CD4-positive, CD25-positive, alpha-beta regulatory T cell (primary cell): Measurements from ENCODE around the gene ACACB. TPM values are rescaled to one million over a fixed set of nuclear protein-coding genes. Genes with fewer than 3 reads are reported as not detected.
"Not testable (repeated sequence)": the region's sequence is repeated elsewhere in the genome, so short reads cannot be mapped to it uniquely, and the experiment has no call there.

Source experiments
- ATAC-seq, 2 donors: fragments of 150-1000 bp; cut with Tn5 transposase; one replicate each; pipeline ENCODE4 v1.10.0; 2021; ENCODE audit warnings: low read depth in 2 of 2, moderate number of reproducible peaks in 2 of 2, moderate library complexity in 1 of 2
- DNase-seq, 3 donors: peaks; one replicate each; pipeline versions ENCODE4 v3.0.0 to v3.0.0-alpha.2; 2012 to 2022; ENCODE audit warnings: mixed read lengths in 1 of 3
- H3K27ac ChIP-seq: one replicate; pipeline ENCODE4 v1.7.0; 2013; ENCODE audit warnings: mild to moderate bottlenecking, low read length; ENCODE audit not compliant: insufficient read depth, poor library complexity, severe bottlenecking
- H3K27me3 ChIP-seq: one replicate; pipeline ENCODE4 v1.7.0; 2013; ENCODE audit warnings: low read length; ENCODE audit not compliant: control insufficient read depth, insufficient read depth
- H3K36me3 ChIP-seq: one replicate; pipeline ENCODE4 v1.7.0; 2013; ENCODE audit warnings: mild to moderate bottlenecking, low read length, moderate library complexity; ENCODE audit not compliant: control insufficient read depth, insufficient read depth
- H3K4me1 ChIP-seq: 2 replicates; pipeline ENCODE4 v1.7.0; 2013; ENCODE audit warnings: mild to moderate bottlenecking, low read length; ENCODE audit not compliant: insufficient read depth, control insufficient read depth, poor library complexity, severe bottlenecking
- H3K4me3 ChIP-seq: one replicate; pipeline ENCODE4 v1.7.0; 2013; ENCODE audit warnings: low read depth, mild to moderate bottlenecking, low read length, moderate library complexity
- H3K9me3 ChIP-seq, 2 experiments: 1 replicate in 1 of 2; 2 replicates in 1 of 2; pipeline ENCODE4 v1.7.0; 2013; ENCODE audit warnings: low read length in 2 of 2, mild to moderate bottlenecking in 1 of 2, moderate library complexity in 1 of 2; ENCODE audit not compliant: control insufficient read depth in 2 of 2
- H3K27ac Mint-ChIP-seq, 3 donors: one replicate each; pipeline ENCODE4 v1.8.0; 2020 to 2022; ENCODE audit warnings: mild to moderate bottlenecking in 3 of 3, mixed read lengths in 3 of 3, moderate library complexity in 2 of 3
- H3K27me3 Mint-ChIP-seq: one replicate; pipeline ENCODE4 v1.8.0; 2022; ENCODE audit warnings: mild to moderate bottlenecking, mixed read lengths
- H3K36me3 Mint-ChIP-seq: one replicate; pipeline ENCODE4 v1.8.0; 2020; ENCODE audit warnings: mixed read lengths
- H3K4me1 Mint-ChIP-seq, 4 donors: one replicate each; pipeline ENCODE4 v1.8.0; 2020 to 2022; ENCODE audit warnings: mixed read lengths in 4 of 4, mild to moderate bottlenecking in 1 of 4
- H3K4me3 Mint-ChIP-seq, 4 donors: one replicate each; pipeline ENCODE4 v1.8.0; 2020 to 2022; ENCODE audit warnings: mild to moderate bottlenecking in 4 of 4, mixed read lengths in 4 of 4, moderate library complexity in 3 of 4
- H3K9me3 Mint-ChIP-seq, 7 donors: one replicate each; pipeline ENCODE4 v1.8.0; 2020 to 2022; ENCODE audit warnings: mixed read lengths in 7 of 7, mild to moderate bottlenecking in 3 of 7, moderate library complexity in 2 of 7
- polyA plus RNA-seq, 4 donors: library from polyadenylated mRNA; unstranded; fragments of 300-500 nt; fragmentation: Illumina TruSeq; gene quantifications; one replicate each; pipeline ENCODE4 v1.2.3, GENCODE V29; 2021
- total RNA-seq: library from RNA; stranded (reverse); gene quantifications from one replicate; pipeline ENCODE4 v1.2.3, GENCODE V29; 2022

Gene ACACB
- total and polyA plus RNA-seq, 5 donors from 2014 or later: 0.47 to 23.5 (median 1.2) TPM

- H3K27me3 Mint-ChIP-seq: peaks cover 9% of the 10 kb centered on the region
- Histone ChIP-seq H3K4me1 (no peaks in the 10 kb centered on the region), H3K9me3 (peaks cover 0 to 3% of the 10 kb centered on the region in 2 experiments), H3K27ac (no peak overlapping the region), H3K4me3 (no peak overlapping the region), H3K36me3 (no peaks in the 10 kb centered on the region), H3K27me3 (no peaks in the 10 kb centered on the region)
- peaks cover 0 to 6% (median 0%) of the 10 kb centered on the region in 7 donors for H3K9me3 Mint-ChIP-seq
- H3K36me3 Mint-ChIP-seq: peaks cover 3% of the 10 kb centered on the region
- no peak overlapping the region for H3K4me3 Mint-ChIP-seq
- ATAC-seq (no peak), DNase-seq (no peak)
- no peak overlapping the region for H3K27ac Mint-ChIP-seq
- H3K4me1 Mint-ChIP-seq: no peaks in the 10 kb centered on the region
Observed at GRCh38 chr12:109134186-109134917, 18.0 kb downstream of the ACACB start.

DNA sequence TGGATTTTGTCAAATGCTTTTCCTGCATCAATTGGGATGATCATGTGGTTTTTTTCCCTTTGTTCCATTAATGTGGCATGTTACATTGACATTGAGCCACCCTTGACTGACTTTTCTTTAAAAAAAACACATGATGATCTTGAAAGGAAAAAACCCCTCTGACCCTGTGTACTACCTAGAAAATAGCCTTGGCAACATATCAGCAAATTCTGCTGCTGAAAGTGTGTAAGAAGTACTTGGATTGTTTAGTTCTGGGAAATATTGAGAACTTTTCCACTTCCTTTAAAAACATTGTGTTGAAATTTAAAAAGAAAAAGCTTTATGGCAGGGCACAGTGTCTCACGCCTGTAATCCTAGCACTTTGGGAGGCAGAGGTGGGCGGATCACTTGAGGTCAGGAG, 20.7 kb downstream of the ACACB start:
- H3K9me3 ChIP-seq: peaks cover 0 to 3% of the 10 kb centered on the region in 2 experiments
- DNase-seq (no peak), ATAC-seq (no peak)
- no peak overlapping the region for H3K27ac ChIP-seq
- H3K27ac Mint-ChIP-seq: no peak overlapping the region
- no peak overlapping the region for H3K4me3 Mint-ChIP-seq
- H3K4me3 ChIP-seq: no peak overlapping the region
- no peaks in the 10 kb centered on the region for H3K27me3 ChIP-seq
- H3K36me3 Mint-ChIP-seq: no peaks in the 10 kb centered on the region
- no peaks in the 10 kb centered on the region for H3K4me1 ChIP-seq
- peaks cover 4% of the 10 kb centered on the region for H3K27me3 Mint-ChIP-seq
- no peaks in the 10 kb centered on the region for H3K4me1 Mint-ChIP-seq
- H3K36me3 ChIP-seq: no peaks in the 10 kb centered on the region
- peaks cover 0 to 6% (median 0%) of the 10 kb centered on the region in 7 donors for H3K9me3 Mint-ChIP-seq

DNA sequence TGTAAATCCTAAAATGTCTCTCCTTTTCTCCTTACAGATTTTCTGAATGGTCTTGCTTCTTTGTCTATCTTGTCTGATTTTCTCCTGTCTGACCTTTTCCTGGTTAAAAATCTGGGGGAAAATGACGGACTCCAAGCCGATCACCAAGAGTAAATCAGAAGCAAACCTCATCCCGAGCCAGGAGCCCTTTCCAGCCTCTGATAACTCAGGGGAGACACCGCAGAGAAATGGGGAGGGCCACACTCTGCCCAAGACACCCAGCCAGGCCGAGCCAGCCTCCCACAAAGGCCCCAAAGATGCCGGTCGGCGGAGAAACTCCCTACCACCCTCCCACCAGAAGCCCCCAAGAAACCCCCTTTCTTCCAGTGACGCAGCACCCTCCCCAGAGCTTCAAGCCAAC, 23.0 kb downstream of the ACACB start:
- Histone ChIP-seq H3K27ac (no peak overlapping the region), H3K36me3 (no peaks in the 10 kb centered on the region), H3K4me3 (no peak overlapping the region), H3K27me3 (no peaks in the 10 kb centered on the region), H3K4me1 (no peaks in the 10 kb centered on the region), H3K9me3 (peaks cover 0 to 3% of the 10 kb centered on the region in 2 experiments)
- Mint-ChIP-seq H3K27ac (no peak overlapping the region), H3K36me3 (no peaks in the 10 kb centered on the region), H3K4me3 (no peak overlapping the region), H3K4me1 (peaks cover 0 to 5% (median 4%) of the 10 kb centered on the region in 4 donors), H3K27me3 (peaks cover 4% of the 10 kb centered on the region), H3K9me3 (peaks cover 0 to 6% (median 0%) of the 10 kb centered on the region in 7 donors)
- no peak for ATAC-seq
- no peak for DNase-seq

DNA sequence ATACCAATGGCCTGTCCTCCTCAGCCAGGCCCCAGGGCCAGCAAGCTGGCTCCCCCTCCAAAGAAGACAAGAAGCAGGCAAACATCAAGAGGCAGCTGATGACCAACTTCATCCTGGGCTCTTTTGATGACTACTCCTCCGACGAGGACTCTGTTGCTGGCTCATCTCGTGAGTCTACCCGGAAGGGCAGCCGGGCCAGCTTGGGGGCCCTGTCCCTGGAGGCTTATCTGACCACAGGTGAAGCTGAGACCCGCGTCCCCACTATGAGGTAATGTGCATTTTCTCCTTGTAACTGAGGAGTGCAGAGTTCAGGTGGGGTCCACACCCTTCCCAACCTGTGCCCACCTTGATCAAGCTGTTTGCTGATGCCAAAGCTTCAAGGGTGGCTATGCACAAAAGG, 23.4 kb downstream of the ACACB start:
- Histone ChIP-seq H3K9me3 (peaks cover 0 to 3% of the 10 kb centered on the region in 2 experiments), H3K27ac (no peak overlapping the region), H3K4me3 (no peak overlapping the region), H3K36me3 (no peaks in the 10 kb centered on the region), H3K4me1 (no peaks in the 10 kb centered on the region), H3K27me3 (no peaks in the 10 kb centered on the region)
- Mint-ChIP-seq H3K4me1 (peaks cover 0 to 5% (median 4%) of the 10 kb centered on the region in 4 donors), H3K27ac (no peak overlapping the region), H3K27me3 (peaks cover 4% of the 10 kb centered on the region), H3K4me3 (no peak overlapping the region), H3K9me3 (peaks cover 0 to 6% (median 0%) of the 10 kb centered on the region in 7 donors), H3K36me3 (no peaks in the 10 kb centered on the region)
- DNase-seq (no peak), ATAC-seq (no peak)

- Histone ChIP-seq H3K9me3 (peaks cover 0 to 3% of the 10 kb centered on the region in 2 experiments), H3K4me3 (no peak overlapping the region), H3K36me3 (no peaks in the 10 kb centered on the region), H3K27me3 (no peaks in the 10 kb centered on the region), H3K4me1 (no peaks in the 10 kb centered on the region), H3K27ac (no peak overlapping the region)
- H3K4me3 Mint-ChIP-seq: no peak overlapping the region
- ATAC-seq (no peak), DNase-seq (no peak)
- H3K36me3 Mint-ChIP-seq: no peaks in the 10 kb centered on the region
- H3K4me1 Mint-ChIP-seq: peaks cover 0 to 5% (median 4%) of the 10 kb centered on the region in 4 donors
- peaks cover 0 to 6% (median 0%) of the 10 kb centered on the region in 7 donors for H3K9me3 Mint-ChIP-seq
- H3K27me3 Mint-ChIP-seq: peaks cover 4% of the 10 kb centered on the region
- no peak overlapping the region for H3K27ac Mint-ChIP-seq
Observed at GRCh38 chr12:109140560-109140959, 24.2 kb downstream of the ACACB start.

GRCh38 chr12:109144224-109144623, 27.8 kb downstream of the ACACB start:
- Histone ChIP-seq H3K36me3 (no peaks in the 10 kb centered on the region), H3K27me3 (no peaks in the 10 kb centered on the region), H3K4me3 (no peak overlapping the region), H3K4me1 (no peaks in the 10 kb centered on the region), H3K9me3 (no peaks in the 10 kb centered on the region), H3K27ac (no peak overlapping the region)
- Mint-ChIP-seq H3K9me3 (no peaks in the 10 kb centered on the region), H3K4me1 (peaks cover 0 to 5% (median 4%) of the 10 kb centered on the region in 4 donors), H3K4me3 (no peak overlapping the region), H3K27me3 (peaks cover 8% of the 10 kb centered on the region), H3K27ac (no peak overlapping the region), H3K36me3 (no peaks in the 10 kb centered on the region)
- no peak for ATAC-seq
- DNase-seq: no peak

GRCh38 chr12:109147126-109147525, 30.7 kb downstream of the ACACB start:
- not testable (repeated sequence) for H3K4me3 ChIP-seq, DNase-seq, H3K36me3 Mint-ChIP-seq, H3K36me3 ChIP-seq, H3K27me3 ChIP-seq, H3K4me1 Mint-ChIP-seq, H3K4me1 ChIP-seq, H3K9me3 Mint-ChIP-seq, ATAC-seq, H3K27ac Mint-ChIP-seq, H3K9me3 ChIP-seq, H3K27ac ChIP-seq, H3K4me3 Mint-ChIP-seq
- peaks cover 13% of the 10 kb centered on the region for H3K27me3 Mint-ChIP-seq

- peaks cover 15% of the 10 kb centered on the region for H3K27me3 Mint-ChIP-seq
Observed at GRCh38 chr12:109147954-109148353, 31.6 kb downstream of the ACACB start.

More at GRCh38 chr12:109147954-109148353, 31.6 kb downstream of the ACACB start:
- Histone ChIP-seq H3K4me1 (no peaks in the 10 kb centered on the region), H3K4me3 (no peak overlapping the region), H3K36me3 (no peaks in the 10 kb centered on the region), H3K27ac (no peak overlapping the region), H3K27me3 (peaks cover 2% of the 10 kb centered on the region), H3K9me3 (no peaks in the 10 kb centered on the region)
- H3K9me3 Mint-ChIP-seq: no peaks in the 10 kb centered on the region
- ATAC-seq (no peak), DNase-seq (no peak)
- H3K4me1 Mint-ChIP-seq: peaks cover under 1 to 6% (median under 1%) of the 10 kb centered on the region in 4 donors
- no peak overlapping the region for H3K27ac Mint-ChIP-seq
- H3K36me3 Mint-ChIP-seq: peaks cover 4% of the 10 kb centered on the region
- H3K4me3 Mint-ChIP-seq: no peak overlapping the region
